Subcutaneous adipose tissue (tissue), 4 donors: ENCODE data around the gene WNK1. TPM values are rescaled to one million over a fixed set of nuclear protein-coding genes. Genes with fewer than 3 reads are reported as not detected.

Experiments
- total RNA-seq, 4 donors: library from RNA; depleted of rRNA; stranded (reverse); fragments of >200 nt; gene quantifications; one replicate each; pipeline ENCODE4 v1.1.0, GENCODE V29; 2016
- TF ChIP-seq, protein P1 (sequence below): fragments of 450-650 bp; IDR thresholded peaks from one replicate; pipeline ENCODE4 v1.5.1; 2016; ENCODE audit warnings: low read depth, mild to moderate bottlenecking, control low read depth, antibody characterized with exemption, moderate library complexity

The WNK1 gene
- total RNA-seq, 4 donors from 2014 or later, result 208 to 631 (median 301) TPM

DNA sequence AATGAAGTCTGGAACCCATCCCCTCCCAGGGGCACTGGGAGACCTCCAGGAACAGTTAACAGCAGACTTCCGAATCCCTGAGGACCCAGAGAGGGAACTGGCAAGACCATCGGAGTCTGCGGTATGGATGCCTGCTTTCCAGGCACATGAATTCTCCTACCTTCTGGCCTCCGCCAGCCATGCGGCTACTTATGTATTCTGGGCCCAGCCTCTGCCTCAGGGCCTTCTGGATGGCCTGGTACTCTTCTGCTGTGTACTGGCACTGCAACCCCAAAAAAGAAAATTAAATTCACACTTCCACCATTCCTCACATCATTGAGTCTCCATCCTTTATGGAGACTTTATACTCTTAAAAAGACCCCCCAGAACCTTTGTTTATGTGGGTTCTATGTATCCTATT lies 178.7 kb downstream of the WNK1 start:
- TF ChIP-seq, protein P1, sequence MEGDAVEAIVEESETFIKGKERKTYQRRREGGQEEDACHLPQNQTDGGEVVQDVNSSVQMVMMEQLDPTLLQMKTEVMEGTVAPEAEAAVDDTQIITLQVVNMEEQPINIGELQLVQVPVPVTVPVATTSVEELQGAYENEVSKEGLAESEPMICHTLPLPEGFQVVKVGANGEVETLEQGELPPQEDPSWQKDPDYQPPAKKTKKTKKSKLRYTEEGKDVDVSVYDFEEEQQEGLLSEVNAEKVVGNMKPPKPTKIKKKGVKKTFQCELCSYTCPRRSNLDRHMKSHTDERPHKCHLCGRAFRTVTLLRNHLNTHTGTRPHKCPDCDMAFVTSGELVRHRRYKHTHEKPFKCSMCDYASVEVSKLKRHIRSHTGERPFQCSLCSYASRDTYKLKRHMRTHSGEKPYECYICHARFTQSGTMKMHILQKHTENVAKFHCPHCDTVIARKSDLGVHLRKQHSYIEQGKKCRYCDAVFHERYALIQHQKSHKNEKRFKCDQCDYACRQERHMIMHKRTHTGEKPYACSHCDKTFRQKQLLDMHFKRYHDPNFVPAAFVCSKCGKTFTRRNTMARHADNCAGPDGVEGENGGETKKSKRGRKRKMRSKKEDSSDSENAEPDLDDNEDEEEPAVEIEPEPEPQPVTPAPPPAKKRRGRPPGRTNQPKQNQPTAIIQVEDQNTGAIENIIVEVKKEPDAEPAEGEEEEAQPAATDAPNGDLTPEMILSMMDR, result no peak

DNA sequence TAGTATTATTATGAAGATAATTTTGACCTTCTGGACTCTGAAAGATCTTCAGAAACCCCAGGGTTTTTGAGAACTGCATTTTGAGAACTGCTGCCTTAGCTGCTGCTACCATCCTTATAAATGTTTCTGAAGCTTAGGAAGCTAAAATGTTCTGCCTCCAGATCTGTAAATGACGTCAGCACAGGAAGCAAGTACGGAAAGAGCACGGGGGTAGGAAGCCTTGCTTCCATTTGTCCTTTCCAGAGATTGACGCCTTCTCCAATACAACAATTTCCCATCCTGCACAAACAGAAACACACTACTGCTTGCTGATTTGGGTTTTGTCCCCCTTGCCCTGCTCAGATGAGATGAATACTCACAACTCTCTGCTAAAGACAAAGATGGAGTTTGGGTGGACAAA lies 179.2 kb downstream of the WNK1 start:
- TF ChIP-seq, protein P1, result no peak

DNA sequence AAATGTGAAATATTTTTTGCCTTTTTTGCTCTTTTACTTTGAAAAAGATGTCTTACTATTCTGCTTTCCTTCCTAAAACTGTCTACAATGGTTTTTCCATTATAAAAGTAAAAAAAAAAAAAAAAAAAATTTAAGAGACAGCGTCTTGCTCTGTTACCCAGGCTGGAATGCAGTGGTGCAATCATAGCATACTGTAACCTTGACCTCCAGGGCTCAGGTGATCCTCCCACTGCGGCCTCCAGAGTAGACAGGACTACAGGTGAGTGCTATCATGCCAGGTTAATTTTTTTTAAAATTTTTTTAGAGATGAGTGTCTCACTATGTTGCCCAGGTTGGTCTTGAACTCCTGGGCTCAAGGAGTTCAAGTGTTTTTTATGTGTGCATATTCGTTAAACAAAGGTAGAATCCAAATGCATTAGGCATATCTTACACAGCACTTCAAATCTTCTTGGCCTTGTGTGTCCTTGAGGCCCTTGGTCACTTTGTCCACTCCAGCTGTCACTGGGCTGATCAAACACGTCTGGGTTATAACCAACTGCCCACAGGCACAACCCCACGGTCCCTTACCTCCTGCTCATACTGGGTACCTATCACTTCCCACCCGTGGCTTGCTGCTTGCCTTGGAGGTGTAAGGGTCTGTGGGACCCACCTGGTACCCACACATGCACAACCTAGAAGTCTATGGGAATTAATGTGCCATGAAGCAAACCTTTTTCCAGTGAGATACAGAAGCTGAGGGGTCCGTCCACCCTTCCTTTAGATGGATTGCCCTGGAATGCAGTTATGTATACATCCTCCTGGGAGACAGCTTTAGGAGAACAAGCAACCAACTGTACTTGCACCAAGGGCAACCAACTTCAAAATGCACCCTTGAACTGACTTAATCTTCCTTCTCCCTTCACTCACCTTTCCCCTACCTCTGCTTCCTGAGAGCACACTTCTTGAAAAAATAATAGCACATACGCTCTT lies 184.3 kb downstream of the WNK1 start:
- TF ChIP-seq, protein P1, result no peak

DNA sequence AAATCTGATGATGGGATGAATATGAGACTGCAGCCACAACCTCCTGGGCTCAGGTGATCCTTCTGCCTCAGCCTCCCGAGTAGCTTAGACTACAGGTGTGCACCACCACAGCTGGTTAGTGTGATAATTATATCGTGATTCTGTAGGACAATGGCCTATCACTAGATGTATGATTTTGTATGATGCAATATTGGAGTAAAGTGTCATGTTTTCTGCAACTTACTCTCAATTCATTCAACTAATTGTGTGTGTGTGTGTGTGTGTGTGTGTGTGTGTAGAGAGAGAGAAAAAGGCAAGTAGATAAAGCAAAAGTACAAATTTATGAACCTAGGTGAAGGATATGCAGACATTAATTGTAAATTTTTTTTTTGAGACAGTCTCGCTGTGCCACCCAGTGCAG lies 186.4 kb downstream of the WNK1 start:
- TF ChIP-seq, protein P1, result no peak

DNA sequence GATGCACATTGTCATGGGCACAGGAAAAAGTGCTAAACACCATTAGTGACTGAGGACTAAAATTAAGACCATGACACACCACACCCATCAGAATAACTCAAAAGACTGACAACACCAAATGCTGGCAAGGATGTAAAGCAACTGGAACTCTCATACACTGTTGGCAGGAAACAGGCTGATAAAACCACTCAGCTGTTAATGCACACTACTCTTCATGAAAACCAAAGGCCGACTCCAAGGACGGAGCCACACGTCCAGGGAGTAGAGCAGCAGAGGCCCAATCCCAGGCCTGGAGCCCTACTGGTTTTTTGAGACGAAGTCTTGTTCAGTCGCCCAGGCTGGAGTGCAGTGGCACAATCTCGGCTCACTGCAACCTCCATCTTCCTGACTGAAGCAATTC lies 190.7 kb downstream of the WNK1 start:
- TF ChIP-seq, protein P1, result no peak

DNA sequence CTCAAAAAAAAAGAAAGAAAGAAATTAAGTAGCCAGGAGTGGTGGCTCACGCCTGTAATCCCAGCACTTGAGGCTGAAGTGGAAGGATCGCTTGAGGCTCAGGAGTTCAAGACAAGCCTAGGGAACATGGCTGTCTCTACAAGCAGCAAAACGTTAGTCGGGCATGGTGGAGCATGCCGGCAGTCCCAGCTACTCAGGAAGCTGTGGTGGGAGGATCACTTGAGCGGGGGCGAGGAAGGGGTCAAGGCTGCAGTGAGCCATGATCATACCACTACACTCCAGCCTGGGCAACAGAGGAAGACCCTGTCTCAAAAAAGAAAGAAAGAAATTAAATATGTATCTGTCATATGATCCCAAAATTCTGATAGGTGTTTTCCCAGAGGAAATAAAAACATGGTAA lies 191.8 kb downstream of the WNK1 start:
- TF ChIP-seq, protein P1, result no peak

DNA sequence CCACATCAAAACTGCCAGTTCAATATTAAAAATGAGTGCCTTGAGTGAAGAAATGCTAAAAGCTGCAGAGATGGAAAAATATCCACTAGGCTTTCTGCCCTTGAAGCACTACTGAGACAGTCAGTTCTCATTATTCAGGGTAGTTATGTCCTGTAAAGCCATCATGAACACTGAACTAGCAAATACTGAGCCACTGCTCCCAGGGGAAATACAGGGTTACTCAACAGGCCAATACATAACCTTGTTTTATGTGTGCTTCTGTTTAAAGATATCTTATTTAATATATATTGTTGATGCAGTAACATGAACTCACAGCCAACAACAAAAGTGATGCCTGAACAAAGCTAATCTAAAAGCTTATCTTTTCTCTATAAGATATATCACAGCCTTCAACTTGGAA lies 193.8 kb downstream of the WNK1 start:
- TF ChIP-seq, protein P1, result no peak
